Stimulated activated CD8-positive, alpha-beta memory T cell treated with anti-CD3 and anti-CD28 coated beads, Interleukin-15, amount 100 ng/mL, for 4 hours (primary cell): ENCODE measurements around the gene CETN1.

Source experiments
- DNase-seq, 2 donors: peaks; one replicate each; pipeline ENCODE4 v3.0.0-alpha.2; 2020; ENCODE audit warnings: low read depth in 2 of 2

The CETN1 gene

DNA sequence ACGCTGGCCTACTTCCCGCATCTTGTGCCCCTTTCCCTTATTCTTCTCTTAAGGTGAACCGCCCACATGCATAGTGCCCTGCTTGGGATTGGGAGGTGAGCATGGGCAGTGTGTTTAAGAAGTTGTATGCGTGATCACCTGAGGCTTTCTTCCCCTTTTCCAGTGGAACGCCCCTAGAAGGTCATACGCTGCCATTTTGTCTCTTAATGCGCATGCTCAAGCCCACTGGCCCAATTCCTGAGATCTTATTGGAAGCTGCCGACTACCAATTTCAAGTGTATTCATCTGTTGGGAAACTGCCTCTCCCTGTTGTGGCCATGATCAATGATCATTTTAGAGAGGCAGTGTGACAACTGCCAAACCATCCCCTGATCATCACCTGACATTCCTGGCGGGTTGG lies 3.3 kb upstream of the CETN1 start:
- DNase-seq = no peak

DNA sequence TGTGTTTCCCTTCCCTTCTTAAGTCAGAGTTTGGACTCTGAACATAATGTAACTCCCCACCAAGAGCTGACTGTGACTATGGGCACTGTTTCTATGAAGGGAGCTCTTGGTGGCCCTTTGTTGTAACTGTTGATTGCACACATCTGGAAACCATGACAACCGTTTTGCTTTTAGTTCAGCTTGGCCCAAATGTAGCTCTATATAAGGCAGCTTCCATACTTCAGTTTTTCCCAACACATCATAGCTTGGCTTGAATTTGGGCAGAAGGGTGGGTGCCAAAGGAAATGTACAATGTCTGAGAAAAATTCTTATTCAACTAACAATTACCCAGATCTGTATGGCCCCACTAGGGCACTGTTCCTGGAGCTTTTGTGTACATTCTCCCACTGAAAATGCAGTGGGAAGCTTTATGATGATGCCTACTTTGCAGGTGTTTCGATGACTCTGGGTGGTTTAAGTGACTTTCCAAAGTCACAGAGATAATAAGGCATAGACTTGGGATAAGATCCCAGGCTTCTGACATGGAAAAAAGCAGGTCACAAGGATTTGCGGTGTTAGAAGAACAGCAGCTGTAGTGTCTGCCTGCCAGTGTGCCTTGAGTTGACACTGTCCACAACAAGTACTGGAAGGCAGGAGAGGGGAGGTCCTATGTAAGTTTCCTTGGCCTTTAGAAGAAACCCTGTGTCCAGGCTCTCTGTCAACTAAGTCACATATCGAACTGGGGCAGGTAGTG lies 2.4 kb upstream of the CETN1 start:
- DNase-seq = no peak

DNA sequence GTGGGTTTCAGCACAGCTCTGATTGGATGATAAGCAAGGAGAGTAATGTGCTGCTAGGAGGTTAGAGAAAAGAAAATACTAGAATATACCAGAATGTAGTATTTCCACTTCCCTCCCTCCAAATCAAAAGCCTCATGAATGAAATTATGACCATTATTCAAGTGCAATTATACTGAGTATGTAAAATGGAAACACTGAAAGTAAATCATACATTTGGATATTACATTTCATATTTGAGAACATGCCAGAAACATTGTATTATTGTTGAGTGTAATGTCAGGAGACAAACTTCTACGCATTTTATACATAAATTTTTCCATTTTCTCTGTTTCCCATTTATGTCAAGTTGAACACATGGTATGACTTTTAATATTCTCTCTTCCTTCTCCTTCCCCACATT lies 942 bp upstream of the CETN1 start:
- DNase-seq = no peak

DNA sequence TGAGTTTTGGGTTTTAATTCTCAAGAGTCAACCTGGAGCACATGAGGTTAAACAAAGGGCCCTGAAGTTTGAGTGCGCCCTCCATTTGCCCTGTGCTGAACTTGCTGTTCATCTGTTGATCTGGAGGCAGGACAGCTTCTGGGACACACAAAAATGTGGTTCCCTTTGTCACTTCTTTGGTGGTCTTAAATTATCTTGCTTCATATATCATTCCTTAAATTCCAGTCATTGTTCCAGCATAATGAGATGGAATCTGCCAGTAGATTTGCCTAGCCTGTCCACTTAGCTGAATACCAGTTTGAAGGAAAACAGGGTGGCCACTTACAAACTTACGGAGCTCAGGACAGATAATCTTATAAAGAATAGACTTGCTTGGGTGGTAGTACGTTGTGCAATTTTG lies 916 bp downstream of the CETN1 start:
- no peak for DNase-seq

DNA sequence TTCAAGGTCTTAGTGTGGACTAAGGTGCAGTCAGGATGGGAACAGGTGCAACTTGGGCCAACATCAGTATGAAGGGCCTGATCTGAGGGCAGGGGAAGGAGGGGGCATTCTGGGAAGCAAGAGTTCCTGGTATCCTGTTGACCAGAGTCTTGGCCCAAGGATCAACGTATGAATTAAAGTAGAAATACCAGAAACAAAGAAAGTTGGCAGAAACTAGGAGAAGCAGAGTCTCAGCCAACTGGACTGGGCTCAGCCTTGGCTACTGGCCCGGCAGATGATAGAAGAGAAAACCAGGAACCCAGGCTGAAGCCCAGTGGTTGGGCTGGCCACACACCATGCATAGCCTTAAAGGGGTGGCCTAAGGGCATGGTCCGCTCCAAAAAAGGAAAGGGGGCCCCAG lies 2.3 kb downstream of the CETN1 start:
- DNase-seq = no peak

DNA sequence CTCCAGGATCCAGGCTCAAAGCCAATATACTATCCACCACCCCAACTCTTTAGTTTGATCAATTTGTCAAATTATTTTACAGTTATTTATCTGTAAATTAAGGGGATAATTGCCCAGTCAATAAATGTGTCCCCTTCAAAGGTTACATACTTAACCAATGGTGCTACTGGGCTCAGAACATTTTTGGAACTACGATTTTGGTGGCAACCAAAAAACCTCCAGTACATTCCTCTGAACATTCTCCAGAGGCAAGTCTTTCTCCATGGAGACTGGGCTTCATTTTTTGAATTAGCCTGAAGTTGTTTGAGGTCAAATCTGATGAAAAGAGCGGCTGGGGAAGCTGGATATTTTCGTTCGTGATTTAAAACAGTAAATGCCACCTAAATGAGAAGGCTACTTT lies 14.9 kb downstream of the CETN1 start:
- DNase-seq = no peak

DNA sequence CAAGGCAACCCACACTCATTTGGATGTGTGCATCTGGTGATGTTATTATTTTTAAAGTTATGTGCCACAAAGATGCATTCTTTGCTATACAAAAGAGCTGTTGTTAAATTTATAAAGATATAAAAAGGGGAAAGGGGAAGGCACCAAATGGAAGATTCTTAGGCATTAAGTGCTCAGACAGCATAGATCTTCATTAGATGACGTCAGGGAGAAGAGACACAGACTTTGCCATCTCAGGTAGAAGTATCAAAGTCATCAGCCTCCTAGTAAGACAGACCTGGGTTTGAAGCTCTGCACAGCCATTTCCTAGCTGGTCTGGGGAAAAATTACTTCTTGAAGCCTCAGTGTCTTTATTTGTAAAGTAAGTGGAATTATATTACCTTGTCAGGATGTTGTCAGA lies 15.4 kb downstream of the CETN1 start:
- DNase-seq = no peak

DNA sequence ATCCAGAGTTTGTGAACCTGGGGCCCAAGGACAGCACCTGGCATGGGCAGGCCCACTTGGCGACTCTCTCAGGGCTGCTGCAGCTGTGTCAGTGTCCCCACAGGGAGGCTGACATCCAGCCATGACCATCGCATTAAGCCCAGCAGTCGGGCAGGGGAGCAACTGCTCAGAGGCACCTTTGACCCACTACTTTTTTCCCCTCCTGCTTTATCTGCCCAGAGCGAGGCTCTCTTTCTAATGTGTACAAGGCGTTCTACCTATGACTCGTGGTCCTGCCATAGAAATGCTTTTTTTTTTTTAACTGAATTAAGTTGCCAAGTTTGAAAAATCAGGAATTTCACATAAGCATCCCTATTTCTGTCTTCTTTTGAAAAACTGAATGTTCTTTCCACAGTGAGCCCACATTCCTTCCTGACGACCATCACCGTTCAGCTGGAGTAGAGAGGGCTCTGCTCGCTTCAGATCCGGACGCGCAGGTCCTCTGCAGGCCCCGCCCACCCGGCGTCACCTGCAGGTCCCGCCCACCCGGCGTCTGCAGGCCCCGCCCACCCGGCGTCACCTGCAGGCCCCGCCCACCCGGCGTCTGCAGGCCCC lies 16.2 kb downstream of the CETN1 start:
- no peak for DNase-seq

DNA sequence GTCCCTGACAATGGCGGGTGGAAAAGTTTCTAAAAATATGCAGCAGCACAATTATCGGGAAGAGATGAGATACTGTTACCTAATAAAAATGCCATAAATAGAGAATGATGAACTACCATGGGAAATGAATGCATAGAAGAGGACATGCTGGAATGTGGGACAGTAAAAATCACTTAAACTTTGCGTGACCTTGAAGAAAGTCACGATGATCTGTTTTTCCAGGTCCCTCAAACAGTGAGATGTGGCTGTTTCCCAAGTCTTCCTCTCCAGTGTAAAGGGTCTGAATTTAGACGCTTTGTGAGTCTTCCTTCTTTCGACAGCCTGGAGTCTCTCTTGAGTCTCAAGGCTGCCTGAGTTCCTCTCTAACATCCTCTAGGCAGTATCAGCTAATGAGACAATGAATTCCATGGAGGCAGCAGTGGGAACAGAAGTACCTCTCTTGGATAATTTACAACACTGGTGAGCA lies 18.0 kb downstream of the CETN1 start:
- no peak for DNase-seq

DNA sequence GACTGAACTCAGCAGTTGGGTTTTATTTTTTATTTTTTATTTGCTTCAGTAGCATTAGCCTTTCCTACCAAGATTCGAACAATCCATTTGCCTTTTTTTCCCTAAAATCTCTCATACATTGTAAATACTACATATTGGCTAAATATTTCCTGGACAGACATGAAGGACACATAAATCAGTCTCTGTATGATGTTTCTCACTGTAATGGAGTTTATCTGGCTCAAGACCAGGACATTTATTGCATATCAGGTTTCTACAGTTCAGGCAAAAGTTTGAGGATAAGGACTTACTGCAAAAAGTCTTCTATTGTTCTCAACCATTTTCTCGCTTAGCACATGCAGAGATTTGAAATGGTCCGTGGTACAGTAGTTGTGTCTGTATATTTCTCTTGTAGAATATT lies 19.9 kb downstream of the CETN1 start:
- DNase-seq = no peak

DNA sequence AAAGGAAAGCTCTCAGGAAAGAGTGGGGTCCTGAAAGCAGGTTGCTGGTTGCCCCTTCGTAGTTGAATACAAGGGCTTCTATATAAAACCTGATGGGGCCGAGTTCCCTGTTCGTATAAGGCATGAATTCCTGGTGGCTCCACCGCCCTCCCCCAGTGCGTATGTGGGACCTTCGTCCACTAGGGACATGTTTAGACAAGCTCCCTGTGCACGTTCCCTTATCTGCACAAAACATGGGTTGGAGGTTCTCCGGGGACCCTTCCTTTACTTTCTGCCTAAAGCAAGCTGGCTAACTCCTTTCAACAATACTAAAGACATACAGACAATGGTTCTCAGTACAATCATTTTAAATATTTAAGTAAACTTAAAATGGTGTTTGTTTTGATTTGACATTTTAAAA lies 24.6 kb downstream of the CETN1 start:
- no peak for DNase-seq

DNA sequence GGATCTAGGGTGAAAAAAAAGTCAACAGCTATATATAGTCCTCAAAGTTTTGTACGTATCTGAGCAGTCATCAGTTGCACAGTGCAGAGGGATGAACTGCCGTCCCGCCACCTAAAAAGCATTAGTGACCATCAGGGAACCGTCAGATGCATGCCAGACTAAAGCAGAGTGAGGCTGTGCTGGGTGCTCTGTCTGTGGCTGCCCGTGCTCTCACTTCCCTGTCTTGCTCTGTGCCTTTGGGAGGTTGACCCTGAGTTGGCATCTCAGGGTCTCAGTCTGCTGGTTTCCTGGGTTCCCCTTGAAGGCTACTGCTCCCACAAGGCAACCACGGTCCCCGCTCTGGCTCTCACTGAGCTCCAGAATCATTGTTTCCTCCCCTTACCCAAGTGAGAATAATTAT lies 27.8 kb downstream of the CETN1 start:
- DNase-seq = no peak

DNA sequence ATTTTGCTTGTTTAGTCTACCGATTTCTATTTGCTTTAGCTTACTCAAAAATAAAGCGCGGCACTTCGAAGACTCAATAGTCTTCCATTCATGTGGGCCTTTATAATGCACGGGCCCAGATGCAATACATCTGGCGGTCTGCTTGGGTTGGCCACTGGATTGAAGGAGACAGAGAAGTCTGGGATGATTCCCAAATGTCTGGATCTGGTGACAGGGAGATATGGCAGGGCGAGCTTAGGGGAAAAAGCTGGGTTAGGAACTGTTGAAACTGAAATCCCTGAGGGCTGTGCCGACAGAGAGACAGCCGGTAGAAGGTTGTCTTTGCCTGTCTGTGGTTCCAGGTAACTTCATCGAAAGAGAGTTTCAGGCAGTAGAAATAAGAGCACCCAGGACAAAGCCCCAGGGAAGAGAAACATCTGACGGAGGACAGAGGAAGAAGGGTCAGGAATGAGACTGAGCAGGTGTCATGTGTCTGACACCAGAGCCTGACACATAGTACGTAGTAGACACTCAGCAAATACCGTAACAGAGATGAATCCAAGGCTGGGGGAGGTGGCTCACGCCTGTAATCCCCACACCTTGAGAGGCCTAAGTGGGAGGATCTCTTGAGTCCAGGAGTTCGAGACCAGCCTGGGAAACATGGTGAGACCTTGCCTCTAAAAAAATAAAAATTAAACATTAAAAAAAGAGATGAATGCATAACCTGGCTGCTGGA lies 30.2 kb downstream of the CETN1 start:
- DNase-seq = no peak

DNA sequence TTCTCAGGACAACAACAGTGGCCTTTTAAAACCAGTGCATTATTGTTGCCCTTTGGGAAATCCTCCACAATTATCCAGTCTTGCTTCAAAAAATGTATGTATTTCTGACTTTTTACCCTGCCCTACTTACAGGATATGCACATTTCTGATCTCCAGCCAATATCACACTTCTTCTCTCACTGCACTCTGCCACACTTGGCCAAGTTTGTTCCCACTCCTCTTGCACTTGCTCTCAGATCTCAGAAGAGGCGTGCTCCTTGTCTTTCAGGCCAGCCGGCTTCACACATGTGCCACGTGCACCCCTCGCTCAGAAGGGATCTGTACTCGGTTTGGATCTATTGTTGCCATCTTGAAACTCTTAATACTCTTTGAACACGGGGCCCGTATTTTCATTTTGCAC lies 32.0 kb downstream of the CETN1 start:
- no peak for DNase-seq

DNA sequence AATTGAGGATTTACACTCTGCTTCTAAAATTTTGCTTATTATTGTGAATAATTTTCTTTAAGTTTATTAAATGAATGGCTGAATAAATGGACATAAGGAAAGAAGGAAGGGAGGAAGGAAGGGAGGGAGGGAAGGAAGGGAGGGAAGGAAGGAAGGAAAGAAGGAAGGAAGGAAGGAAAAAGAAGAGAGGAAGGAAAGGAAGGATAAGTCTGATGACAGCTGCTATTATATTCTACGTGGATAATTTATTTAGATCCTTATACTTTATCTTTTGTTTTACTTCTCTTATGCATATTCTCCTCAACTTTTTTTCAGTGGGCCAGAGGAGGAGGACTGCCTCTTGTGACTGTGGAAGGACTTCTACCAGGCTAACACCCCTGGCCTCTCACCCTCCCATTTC lies 34.0 kb downstream of the CETN1 start:
- DNase-seq = no peak

DNA sequence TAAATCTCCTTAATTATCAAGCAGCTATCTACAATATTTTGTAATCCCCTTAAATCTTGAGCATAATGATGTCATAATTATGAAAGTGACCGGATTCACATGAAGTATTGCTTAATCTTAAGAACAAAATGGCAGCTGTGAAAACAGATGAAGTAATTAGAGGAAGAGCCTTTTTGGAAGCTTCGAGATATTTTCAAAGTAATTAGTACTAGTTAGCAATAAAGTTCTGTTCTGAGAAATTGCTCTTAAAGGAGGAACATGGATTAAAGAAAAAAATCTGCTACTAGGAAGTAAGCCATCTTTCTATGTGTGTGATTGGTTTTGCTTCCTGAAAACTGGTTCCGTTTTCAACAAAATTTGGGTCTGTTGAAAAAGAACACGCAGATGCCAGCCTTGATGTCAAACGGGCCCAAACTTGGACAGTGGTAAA lies 34.9 kb downstream of the CETN1 start:
- no peak for DNase-seq

DNA sequence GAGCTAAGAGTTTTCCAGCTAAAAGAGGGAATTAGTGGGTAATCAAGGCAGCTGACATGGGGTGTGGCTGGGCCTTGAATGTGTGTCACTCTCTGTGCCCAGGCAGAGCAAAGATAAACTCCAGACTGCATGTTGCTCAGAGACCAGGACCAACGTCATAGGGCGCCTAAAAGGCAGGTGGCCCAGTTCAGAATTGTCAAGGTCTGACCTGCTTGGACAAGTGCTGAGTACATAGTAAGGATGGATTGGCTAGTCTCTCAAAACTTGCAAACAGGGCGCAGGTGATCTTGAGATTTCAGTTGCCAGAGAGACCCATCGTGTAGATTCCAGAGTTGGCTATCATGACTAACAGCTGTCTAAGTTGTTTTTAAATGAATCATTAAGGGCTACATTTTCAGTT lies 35.6 kb downstream of the CETN1 start:
- DNase-seq = no peak

DNA sequence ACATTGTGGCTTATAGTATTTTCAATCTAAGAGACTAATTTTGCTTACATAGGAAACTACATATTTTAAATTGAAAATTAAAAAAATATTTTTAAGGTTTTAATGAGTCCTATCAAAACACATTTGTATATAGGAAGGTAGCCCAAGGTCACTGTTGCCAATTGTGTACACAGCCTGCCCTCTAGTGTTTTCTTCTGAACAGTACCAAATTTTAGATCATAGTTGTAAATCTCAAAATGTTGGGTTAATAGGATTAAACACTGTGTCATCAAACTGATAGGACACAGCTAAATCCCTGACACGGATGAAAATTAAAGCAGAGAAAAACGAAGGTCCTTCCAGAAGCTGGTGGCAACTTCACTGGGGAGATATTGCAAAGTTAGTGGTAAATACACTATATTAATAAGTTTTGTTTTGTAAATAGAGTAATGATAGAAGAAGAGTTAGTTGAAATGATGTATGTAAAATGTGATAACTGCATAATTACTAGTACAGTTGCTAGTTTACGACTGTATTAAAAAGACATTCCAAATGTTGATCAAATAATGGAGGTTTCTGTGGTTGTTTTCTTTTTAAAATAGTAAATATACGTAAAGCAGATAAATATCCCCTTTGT lies 36.3 kb downstream of the CETN1 start:
- DNase-seq = no peak

DNA sequence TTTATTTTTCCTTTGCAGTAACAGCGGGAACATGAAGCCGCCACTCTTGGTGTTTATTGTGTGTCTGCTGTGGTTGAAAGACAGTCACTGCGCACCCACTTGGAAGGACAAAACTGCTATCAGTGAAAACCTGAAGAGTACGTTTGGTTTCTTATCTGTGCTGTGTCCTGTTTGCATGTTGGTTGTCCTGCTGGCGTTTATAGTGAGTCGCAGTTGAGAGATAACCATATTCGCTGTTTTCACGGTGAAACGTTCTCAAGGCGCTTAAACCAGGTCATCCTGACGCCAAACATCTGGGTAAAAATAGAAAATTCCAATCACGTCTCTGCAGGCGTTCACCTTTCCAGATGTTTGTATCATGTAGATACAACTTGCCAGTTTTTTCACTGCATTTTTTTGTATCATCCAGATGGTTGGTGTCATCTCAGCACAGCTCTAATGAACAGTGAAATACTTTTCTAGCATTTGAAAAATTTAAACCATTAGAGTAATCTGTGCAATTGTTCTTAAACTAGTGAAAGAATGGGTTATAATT lies 37.9 kb downstream of the CETN1 start:
- DNase-seq = no peak

DNA sequence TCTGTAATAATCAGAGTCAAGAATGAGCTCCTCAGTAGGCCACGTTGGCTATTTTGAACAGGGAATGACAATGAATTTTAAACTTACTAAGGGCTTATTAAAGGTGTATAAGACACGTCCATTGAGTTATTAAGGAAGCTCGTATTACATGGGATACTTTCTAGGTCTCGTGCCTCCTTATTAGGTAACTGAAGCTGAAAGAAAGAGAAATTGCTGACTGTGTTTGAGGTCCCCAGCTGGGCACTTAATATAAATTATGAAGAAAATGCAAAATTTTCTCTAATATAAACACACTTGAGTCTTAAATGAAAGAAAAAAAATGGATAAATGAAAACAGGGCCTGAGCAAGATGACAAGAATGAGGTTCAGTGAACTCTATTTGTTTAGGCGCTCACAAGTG lies 38.4 kb downstream of the CETN1 start:
- no peak for DNase-seq

DNA sequence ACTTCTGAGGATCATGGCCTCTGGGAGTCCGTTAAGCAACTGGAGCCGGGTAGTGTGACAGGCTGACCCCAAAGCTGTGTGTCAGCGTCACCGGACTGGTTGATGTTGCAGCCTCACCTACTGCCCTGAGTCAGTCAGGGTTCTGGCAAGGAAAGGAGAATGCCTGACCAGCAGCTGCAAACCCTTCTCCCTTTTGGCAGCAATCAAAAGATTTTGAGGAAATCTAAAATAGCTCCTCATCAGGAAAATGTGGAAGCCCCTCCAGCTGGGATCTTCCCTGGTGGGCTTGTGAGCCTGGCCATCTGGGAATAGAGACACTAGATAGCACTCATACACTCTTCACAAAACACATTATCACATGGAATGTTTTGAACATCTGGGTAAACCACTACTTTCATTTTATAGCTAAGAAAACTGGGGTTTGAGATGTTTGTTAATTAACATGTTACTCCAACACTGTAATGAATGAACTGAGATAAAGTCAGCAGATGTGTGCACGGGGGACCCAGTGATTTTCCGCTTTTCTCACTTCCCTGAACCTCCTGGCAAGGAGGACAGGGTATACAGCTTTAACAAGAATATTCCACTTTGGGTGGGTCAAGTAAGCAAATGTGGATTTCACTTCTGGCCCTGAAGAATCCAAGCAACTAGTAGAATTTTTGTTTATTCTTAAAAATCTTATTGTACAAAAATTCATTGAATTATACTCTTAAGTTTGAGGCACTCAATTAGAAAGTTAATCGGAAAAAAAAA lies 41.3 kb downstream of the CETN1 start:
- no peak for DNase-seq

DNA sequence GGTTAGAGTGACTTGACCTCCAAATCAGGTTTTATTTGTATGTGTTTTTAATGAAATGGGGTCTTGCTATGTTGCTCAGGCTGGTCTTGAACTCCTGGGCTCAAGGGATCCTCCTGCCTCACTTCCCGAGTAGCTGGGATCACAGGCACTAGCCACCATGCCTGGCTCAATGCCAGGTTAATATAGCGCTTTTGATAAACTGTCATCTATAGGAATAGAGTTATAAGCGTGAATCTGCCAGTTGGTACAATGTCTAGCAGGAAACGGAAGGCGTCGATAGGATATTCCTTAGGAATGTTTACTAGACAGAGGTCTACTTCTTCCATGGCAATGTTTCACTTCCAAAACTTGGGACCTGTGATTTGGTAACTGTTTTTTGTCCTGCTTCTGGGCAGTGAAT lies 42.1 kb downstream of the CETN1 start:
- DNase-seq = no peak
